Activated naive CD4-positive, alpha-beta T cell treated with anti-CD3 and anti-CD28 coated beads, Interleukin-2, amount 50 U/mL, for 72 hours (primary cell): ENCODE results near the gene TYW3. TPM values are rescaled to one million over a fixed set of nuclear protein-coding genes. Genes with fewer than 3 reads are reported as not detected.

Experiments used
- ATAC-seq, 2 donors: fragments of 150-1000 bp; cut with Tn5 transposase; 2 replicates each; pipeline ENCODE4 v1.10.0; 2021; ENCODE audit warnings: mild to moderate bottlenecking in 2 of 2, moderate library complexity in 2 of 2
- DNase-seq, 2 donors: peaks; one replicate each; pipeline ENCODE4 v3.0.0; 2021 to 2022; ENCODE audit warnings: low spot score in 2 of 2
- H3K27ac Mint-ChIP-seq, 2 donors: one replicate each; pipeline ENCODE4 v1.8.0; 2022; ENCODE audit warnings: mild to moderate bottlenecking in 2 of 2, mixed read lengths in 2 of 2
- H3K36me3 Mint-ChIP-seq, 2 donors: one replicate each; pipeline ENCODE4 v1.8.0; 2022; ENCODE audit warnings: mixed read lengths in 2 of 2
- H3K9me3 Mint-ChIP-seq, 2 donors: one replicate each; pipeline ENCODE4 v1.8.0; 2022; ENCODE audit warnings: mixed read lengths in 2 of 2
- total RNA-seq, 2 donors: library from RNA; stranded (reverse); gene quantifications; one replicate each; pipeline ENCODE4 v1.2.3, GENCODE V29; 2022

TYW3 gene
- total RNA-seq, 2 donors from 2014 or later = 32.5 to 55.0 TPM

GRCh38 chr1:74763807-74764206, 30.9 kb downstream of the TYW3 start:
- ATAC-seq (peak; percentile 93 to 95), DNase-seq (no peak)
- H3K9me3 Mint-ChIP-seq = no peaks in the 10 kb centered on the region
- H3K27ac Mint-ChIP-seq = no peak overlapping the region
- peaks cover 28 to 42% of the 10 kb centered on the region in 2 donors for H3K36me3 Mint-ChIP-seq

DNA sequence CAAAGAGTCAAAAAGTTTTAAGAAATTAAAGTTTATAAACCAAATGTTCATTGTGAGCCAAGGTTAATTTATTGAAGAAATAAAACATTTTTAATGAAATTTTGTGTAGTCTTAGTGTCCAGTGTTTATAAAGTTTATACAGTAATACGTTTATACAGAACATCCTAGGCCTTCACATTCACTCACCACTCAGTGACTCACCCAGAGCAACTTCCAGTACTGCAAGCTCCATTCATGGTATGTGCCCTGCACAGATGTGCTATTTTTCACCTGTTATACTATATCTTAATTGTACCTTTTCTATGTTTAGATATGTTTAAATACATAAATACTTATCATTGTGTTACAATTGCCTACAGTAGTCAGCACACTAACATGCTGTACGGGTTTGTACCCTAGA, 33.6 kb downstream of the TYW3 start:
- DNase-seq = no peak
- Mint-ChIP-seq H3K9me3 (no peaks in the 10 kb centered on the region), H3K36me3 (peaks cover 19 to 23% of the 10 kb centered on the region in 2 donors), H3K27ac (no peak overlapping the region)
- ATAC-seq = no peak

- no peak for DNase-seq
- Mint-ChIP-seq H3K36me3 (peaks cover 14 to 15% of the 10 kb centered on the region in 2 donors), H3K9me3 (no peaks in the 10 kb centered on the region), H3K27ac (no peak overlapping the region)
- ATAC-seq = no peak
These were observed 34.5 kb downstream of the TYW3 start for GRCh38 chr1:74767490-74767889.

DNA sequence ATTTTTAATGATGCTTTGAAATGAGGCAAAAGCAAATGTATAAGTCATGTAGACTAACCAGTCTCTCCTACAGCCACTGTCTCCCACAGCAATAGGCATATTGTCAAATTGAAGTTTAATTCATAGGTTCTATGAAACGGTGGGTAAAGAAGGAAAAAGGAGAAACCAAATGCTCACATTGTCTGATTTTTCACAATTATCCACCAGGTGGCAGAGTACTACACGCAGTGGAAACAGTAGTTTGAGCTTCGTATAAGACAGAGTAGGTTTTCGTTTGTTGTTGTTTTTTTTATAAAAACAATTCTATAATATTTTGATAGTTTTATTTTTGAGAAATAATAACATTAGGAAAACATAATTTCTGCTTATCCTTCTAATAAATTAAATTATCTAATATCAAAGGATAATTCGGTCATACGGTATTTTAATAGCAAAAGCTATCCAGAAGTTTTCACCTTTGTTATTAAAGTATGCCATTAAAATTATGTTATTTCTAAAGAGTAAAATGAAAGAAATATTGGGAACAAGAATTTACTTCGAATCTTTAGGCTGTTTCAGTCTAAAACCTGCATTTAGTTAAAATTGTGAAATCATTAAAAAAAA, 39.1 kb downstream of the TYW3 start:
- ATAC-seq (peak in 1 of 2 donors; percentile 57), DNase-seq (peak in 1 of 2 donors; percentile 28)
- H3K9me3 Mint-ChIP-seq = no peaks in the 10 kb centered on the region
- no peaks in the 10 kb centered on the region for H3K36me3 Mint-ChIP-seq
- H3K27ac Mint-ChIP-seq = no peak overlapping the region

- H3K27ac Mint-ChIP-seq = no peak overlapping the region
- no peak for ATAC-seq
- no peaks in the 10 kb centered on the region for H3K9me3 Mint-ChIP-seq
- no peak for DNase-seq
- no peaks in the 10 kb centered on the region for H3K36me3 Mint-ChIP-seq
These were observed 40.0 kb downstream of the TYW3 start for GRCh38 chr1:74772945-74773344.

GRCh38 chr1:74773582-74773981, 40.6 kb downstream of the TYW3 start:
- Mint-ChIP-seq H3K9me3 (no peaks in the 10 kb centered on the region), H3K36me3 (no peaks in the 10 kb centered on the region), H3K27ac (no peak overlapping the region)
- ATAC-seq = no peak
- no peak for DNase-seq

DNA sequence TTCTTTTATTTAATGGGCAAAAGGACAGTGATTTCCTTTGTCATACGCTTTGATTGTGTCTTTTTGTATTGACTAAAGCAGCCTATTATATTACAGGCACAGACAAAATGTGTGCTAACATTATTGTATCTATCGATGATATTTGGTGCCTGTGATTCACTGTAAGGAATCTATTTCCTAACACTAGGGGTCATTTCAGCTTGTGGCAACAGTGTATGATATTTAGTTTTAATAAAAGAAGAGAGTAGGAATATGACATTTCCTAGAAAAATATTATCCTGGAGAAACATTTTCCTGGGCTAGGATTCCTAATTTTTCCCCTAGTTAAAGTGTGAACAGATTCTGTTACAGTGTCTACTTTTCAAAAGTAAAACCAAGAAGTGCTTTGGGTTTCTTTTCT, 42.8 kb downstream of the TYW3 start:
- no peaks in the 10 kb centered on the region for H3K36me3 Mint-ChIP-seq
- DNase-seq (no peak), ATAC-seq (no peak)
- H3K27ac Mint-ChIP-seq = no peak overlapping the region
- H3K9me3 Mint-ChIP-seq = no peaks in the 10 kb centered on the region

DNA sequence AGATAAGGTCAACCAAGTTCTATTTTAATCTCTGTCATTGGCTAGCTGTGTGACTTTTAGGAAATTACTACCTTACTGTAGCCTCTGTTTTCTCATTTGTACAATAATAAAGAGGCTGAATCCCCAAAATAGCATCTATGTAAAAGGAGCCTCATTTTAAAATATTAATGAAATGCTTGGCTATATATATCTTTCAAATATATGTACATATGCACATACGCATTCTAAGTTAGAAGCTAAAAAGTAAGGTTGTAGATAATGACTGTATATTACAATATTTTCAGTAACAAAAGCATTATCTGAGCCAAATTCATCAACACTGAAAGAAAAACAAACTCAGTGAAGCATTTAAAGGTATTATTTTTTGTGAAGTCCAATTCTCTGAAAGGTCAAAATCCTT, 44.6 kb downstream of the TYW3 start:
- no peak for DNase-seq
- no peaks in the 10 kb centered on the region for H3K9me3 Mint-ChIP-seq
- no peaks in the 10 kb centered on the region for H3K36me3 Mint-ChIP-seq
- H3K27ac Mint-ChIP-seq = no peak overlapping the region
- ATAC-seq = no peak

- Mint-ChIP-seq H3K36me3 (no peaks in the 10 kb centered on the region), H3K27ac (no peak overlapping the region), H3K9me3 (no peaks in the 10 kb centered on the region)
- ATAC-seq (no peak), DNase-seq (no peak)
These were observed 46.8 kb downstream of the TYW3 start for GRCh38 chr1:74779750-74780149.

- Mint-ChIP-seq H3K9me3 (no peaks in the 10 kb centered on the region), H3K27ac (no peak overlapping the region), H3K36me3 (no peaks in the 10 kb centered on the region)
- no peak for ATAC-seq
- no peak for DNase-seq
These were observed 47.6 kb downstream of the TYW3 start for GRCh38 chr1:74780594-74780993.

DNA sequence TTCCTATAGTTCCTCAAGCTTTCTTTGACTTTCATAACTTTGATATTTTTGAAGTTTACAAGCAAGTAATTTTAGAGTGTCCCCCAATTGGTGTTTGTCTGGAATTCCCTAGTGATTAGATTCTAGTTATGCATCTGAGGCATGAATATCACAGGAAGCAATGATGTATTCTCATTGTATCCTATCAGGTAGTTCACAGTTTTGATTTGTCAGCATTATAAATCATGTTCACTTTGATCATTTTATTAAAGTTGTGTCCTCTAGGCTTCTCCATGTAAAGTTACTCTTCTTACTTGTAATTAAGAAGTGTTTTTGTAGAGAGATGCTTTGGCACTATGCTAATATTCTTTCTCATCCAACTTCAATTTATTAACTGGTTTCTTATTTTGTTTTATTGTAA, 53.0 kb downstream of the TYW3 start:
- ATAC-seq = no peak
- no peak for DNase-seq
- Mint-ChIP-seq H3K36me3 (no peaks in the 10 kb centered on the region), H3K27ac (no peak overlapping the region), H3K9me3 (peaks cover 0 to 5% of the 10 kb centered on the region in 2 donors)

DNA sequence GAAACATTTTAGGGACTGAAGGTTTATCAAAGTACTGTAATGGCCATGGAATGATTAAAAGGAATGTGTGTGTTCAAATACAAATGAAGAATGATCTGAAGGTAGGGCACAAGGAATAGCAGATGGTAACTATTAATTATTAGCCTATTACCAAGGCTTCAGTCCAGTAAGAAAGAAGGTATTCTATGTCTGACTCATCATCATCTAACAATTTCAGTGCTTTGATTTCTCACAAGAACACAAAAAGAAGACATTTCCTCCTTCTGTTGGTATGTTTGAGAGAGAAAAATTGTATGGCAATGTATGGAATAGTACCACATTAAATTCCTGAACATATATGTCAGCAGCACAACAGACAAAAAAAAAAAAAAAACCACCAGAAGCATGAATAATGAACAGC, 57.5 kb downstream of the TYW3 start:
- peaks cover 0 to 5% of the 10 kb centered on the region in 2 donors for H3K9me3 Mint-ChIP-seq
- no peak overlapping the region for H3K27ac Mint-ChIP-seq
- DNase-seq = no peak
- ATAC-seq = no peak
- no peaks in the 10 kb centered on the region for H3K36me3 Mint-ChIP-seq

DNA sequence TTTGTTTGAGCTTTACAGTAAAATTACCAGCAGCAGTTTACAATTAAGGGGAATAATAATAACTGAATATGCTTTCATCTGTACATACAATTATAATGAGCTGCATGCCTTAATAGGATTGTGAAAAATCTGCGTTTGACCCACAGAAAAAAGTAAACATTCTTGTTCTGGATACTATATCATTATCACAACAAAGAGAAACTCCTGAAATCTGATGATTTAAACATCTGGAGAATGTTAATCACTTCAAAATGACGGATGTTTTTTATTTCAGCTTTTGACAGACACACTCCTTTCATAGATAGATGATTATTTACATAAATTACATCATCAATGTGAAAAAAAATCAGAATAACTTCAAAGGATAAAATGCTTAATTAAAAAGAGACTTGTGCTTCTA, 58.5 kb downstream of the TYW3 start:
- H3K36me3 Mint-ChIP-seq = no peaks in the 10 kb centered on the region
- ATAC-seq (no peak), DNase-seq (no peak)
- no peak overlapping the region for H3K27ac Mint-ChIP-seq
- peaks cover 0 to 5% of the 10 kb centered on the region in 2 donors for H3K9me3 Mint-ChIP-seq

DNA sequence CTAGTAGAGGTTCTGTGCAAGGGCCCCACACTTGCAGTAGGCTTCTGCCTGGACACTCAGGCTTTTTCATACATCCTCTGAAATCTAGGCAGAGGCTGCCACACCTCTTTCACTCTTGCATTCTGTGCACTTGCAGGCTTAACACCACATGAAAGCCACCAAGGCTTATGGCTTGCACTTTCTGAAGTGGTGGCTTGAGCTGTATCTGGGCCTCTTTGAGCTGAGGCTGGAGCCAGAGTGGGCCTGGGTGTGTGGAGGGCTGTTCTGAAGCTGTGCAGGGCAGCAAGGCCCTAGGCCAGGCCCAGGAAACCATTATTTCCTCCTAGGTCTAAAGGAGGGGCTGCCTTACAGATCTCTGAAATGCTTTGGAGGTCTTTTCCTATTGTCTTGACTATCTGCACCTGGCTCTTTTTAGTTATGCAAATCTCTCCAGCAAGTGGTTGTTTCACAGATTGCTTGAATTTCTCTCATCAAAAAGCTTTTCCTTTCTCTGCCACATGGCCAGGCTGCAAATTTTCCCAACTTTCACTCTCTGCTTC, 66.2 kb downstream of the TYW3 start:
- ATAC-seq (no peak), DNase-seq (no peak)
- peaks cover 4% of the 10 kb centered on the region in 2 donors for H3K9me3 Mint-ChIP-seq
- peaks cover 0 to 15% of the 10 kb centered on the region in 2 donors for H3K36me3 Mint-ChIP-seq
- no peak overlapping the region for H3K27ac Mint-ChIP-seq

DNA sequence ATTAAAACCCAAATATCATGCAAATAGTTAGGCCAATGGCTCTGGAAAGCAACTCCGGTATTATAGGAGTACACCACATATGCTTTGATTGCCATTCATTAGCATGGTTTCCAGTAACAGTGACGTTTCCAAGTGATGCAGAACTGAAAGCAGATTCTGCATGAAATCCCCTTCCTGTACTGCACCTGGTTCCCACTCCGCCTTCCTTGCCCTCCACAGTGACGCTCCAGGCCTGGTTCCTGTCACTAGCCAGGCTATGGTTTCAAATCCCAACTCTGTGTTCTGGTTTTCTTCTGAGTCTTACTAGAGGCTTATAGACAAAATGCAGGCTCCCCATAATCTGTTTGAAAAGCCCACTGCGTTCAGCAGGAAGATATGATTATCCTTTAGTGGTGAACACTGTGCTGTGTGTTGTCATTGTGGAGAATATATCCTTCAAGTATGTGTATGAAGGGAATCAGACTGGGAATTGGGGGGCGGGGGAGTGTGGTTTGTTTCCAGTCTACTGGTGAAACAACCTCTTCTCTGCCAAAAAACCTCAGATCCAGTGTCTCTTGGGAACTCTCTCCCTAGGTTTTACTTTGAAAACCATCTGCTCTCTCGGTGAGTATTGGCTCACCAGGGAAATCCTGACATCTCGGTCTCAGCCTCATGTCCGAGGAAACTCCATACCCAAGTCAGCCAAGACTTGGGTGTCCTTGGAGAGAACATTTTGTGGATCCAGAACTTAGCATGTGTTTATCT, 78.7 kb downstream of the TYW3 start:
- peaks cover 0 to 4% of the 10 kb centered on the region in 2 donors for H3K9me3 Mint-ChIP-seq
- DNase-seq = no peak
- peak in 1 of 2 donors; percentile 32 for ATAC-seq
- no peaks in the 10 kb centered on the region for H3K36me3 Mint-ChIP-seq
- H3K27ac Mint-ChIP-seq = no peak overlapping the region

GRCh38 chr1:74812180-74812541, 79.2 kb downstream of the TYW3 start:
- Mint-ChIP-seq H3K9me3 (peaks cover 0 to 4% of the 10 kb centered on the region in 2 donors), H3K36me3 (no peaks in the 10 kb centered on the region), H3K27ac (no peak overlapping the region)
- ATAC-seq (no peak), DNase-seq (no peak)
